H1 (cell line): ENCODE measurements around the gene MSI2. TPM values are rescaled to one million over a fixed set of nuclear protein-coding genes. Genes with fewer than 3 reads are reported as not detected.

Experiments used
- KDM4A ChIP-seq: IDR thresholded peaks from one replicate; pipeline ENCODE4 v1.7.1; 2012; ENCODE audit warnings: low read depth, mild to moderate bottlenecking, moderate library complexity, low read length, inconsistent platforms; ENCODE audit not compliant: severe bottlenecking
- SAP30 ChIP-seq: fragments of 300-600 bp; sonication (generic); IDR thresholded peaks from 2 replicates; pipeline ENCODE4 v1.7.1; 2012; ENCODE audit warnings: low read length, moderate library complexity, mild to moderate bottlenecking, inconsistent platforms; ENCODE audit not compliant: insufficient read depth, insufficient replicate concordance
- polyA plus RNA-seq, 7 experiments: library from polyadenylated mRNA; depleted of rRNA in 3 of 7; stranded (reverse) in 5 of 7; unstranded in 2 of 7; fragments of >200 nt in 5 of 7; fragments of 200-250 nt in 2 of 7; gene quantifications; 1 replicate in 5 of 7; 2 replicates in 1 of 7; 4 replicates in 1 of 7; pipeline versions ENCODE4 v1.2.1 to v1.2.3, GENCODE V29; 2011 to 2013; ENCODE audit warnings: missing spikeins in 2 of 7, mixed read lengths in 2 of 7
- total RNA-seq: library from RNA; stranded (reverse); fragmentation: NEBNext Ultra II Directional; extraction: Animal tissue kit (Norgen Biotek cat#: 25700); gene quantifications from 2 replicates; pipeline ENCODE4 v1.2.1, GENCODE V29; 2021
- TF ChIP-seq, protein P1 (sequence below), 3 experiments: IDR thresholded peaks; 1 replicate in 2 of 3; 2 replicates in 1 of 3; pipeline versions ENCODE4 v1.5.1 to v1.6.1; 2011; ENCODE audit warnings: low read length in 3 of 3, mild to moderate bottlenecking in 3 of 3, inconsistent platforms in 2 of 3, low read depth in 1 of 3, moderate library complexity in 1 of 3; ENCODE audit not compliant: insufficient read depth in 1 of 3; ENCODE audit errors: control extremely low read depth in 1 of 3

MSI2 gene
- total and polyA plus RNA-seq, 2 of the 8 experiments (the other 6 are each of a cell fraction or from before 2014, with no cell fraction given): 36.7 to 80.6 TPM

DNA sequence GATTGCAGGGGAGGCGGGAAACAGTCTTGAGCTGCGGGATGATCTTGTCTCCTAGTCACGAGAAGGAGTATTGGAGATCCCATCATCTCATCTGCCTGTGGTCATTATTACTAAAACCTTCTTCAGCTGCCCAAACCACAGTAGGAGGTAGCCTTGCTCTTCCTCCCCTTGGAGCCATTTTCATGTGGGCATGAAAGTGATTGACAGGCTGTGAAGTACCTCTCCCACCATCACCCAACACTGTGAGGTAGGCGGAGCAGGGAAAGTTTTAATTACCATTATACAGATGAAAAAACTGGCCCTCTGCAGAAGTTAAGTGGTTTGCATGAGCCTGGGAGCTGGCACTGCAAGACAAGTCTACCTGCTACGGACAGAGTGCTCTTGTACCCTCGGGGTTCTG is 237.3 kb downstream of the MSI2 start (continued):
- TF ChIP-seq SAP30 (no peak), KDM4A (no peak)
- TF ChIP-seq, protein P1, sequence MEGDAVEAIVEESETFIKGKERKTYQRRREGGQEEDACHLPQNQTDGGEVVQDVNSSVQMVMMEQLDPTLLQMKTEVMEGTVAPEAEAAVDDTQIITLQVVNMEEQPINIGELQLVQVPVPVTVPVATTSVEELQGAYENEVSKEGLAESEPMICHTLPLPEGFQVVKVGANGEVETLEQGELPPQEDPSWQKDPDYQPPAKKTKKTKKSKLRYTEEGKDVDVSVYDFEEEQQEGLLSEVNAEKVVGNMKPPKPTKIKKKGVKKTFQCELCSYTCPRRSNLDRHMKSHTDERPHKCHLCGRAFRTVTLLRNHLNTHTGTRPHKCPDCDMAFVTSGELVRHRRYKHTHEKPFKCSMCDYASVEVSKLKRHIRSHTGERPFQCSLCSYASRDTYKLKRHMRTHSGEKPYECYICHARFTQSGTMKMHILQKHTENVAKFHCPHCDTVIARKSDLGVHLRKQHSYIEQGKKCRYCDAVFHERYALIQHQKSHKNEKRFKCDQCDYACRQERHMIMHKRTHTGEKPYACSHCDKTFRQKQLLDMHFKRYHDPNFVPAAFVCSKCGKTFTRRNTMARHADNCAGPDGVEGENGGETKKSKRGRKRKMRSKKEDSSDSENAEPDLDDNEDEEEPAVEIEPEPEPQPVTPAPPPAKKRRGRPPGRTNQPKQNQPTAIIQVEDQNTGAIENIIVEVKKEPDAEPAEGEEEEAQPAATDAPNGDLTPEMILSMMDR (IDR thresholded peaks at IDR 0.05; ENCODE audit: control extremely low read depth in 1 of 3, insufficient read depth in 1 of 3, low read depth in 1 of 3, low read length in 3 of 3): no peak
